GM21390 (cell line): ENCODE data around the gene RNF115.
"Not testable (repeated sequence)": the region's sequence is repeated elsewhere in the genome, so short reads cannot be mapped to it uniquely, and the experiment has no call there.

ENCODE experiments used
- ATAC-seq: cut with Tn5 transposase; IDR thresholded peaks from one replicate; pipeline ENCODE4 v1.9.1; 2021; ENCODE audit not compliant: unreplicated experiment

The RNF115 gene

GRCh38 chr1:145782272-145783099 lies 41.4 kb downstream of the RNF115 start:
- ATAC-seq = no peak

- no peak for ATAC-seq
Measured at GRCh38 chr1:145778146-145778540, 45.8 kb downstream of the RNF115 start.

GRCh38 chr1:145777357-145778145 lies 46.3 kb downstream of the RNF115 start:
- ATAC-seq = no peak

- ATAC-seq = no peak
Measured at GRCh38 chr1:145773423-145773822, 50.5 kb downstream of the RNF115 start.

GRCh38 chr1:145771056-145771455 lies 52.8 kb downstream of the RNF115 start:
- no peak for ATAC-seq

- ATAC-seq = not testable (repeated sequence)
Measured at GRCh38 chr1:145768004-145768403, 55.9 kb downstream of the RNF115 start.

GRCh38 chr1:145766926-145767325 lies 57.0 kb downstream of the RNF115 start:
- not testable (repeated sequence) for ATAC-seq

GRCh38 chr1:145765585-145766360 lies 58.1 kb downstream of the RNF115 start:
- ATAC-seq = not testable (repeated sequence)

GRCh38 chr1:145765127-145765526 lies 58.8 kb downstream of the RNF115 start:
- not testable (repeated sequence) for ATAC-seq

- not testable (repeated sequence) for ATAC-seq
Measured at GRCh38 chr1:145764231-145764940, 59.5 kb downstream of the RNF115 start.

- not testable (repeated sequence) for ATAC-seq
Measured at GRCh38 chr1:145762001-145762400, 61.9 kb downstream of the RNF115 start.

GRCh38 chr1:145761498-145761897 lies 62.4 kb downstream of the RNF115 start:
- not testable (repeated sequence) for ATAC-seq

- not testable (repeated sequence) for ATAC-seq
Measured at GRCh38 chr1:145760395-145760949, 63.4 kb downstream of the RNF115 start.

- ATAC-seq = no peak
Measured at GRCh38 chr1:145759721-145760120, 64.2 kb downstream of the RNF115 start.

GRCh38 chr1:145758575-145758974 lies 65.3 kb downstream of the RNF115 start:
- no peak for ATAC-seq

GRCh38 chr1:145758116-145758515 lies 65.8 kb downstream of the RNF115 start:
- ATAC-seq = no peak

GRCh38 chr1:145757420-145757819 lies 66.5 kb downstream of the RNF115 start:
- ATAC-seq = no peak

- no peak for ATAC-seq
Measured at GRCh38 chr1:145751491-145752037, 72.3 kb downstream of the RNF115 start.

GRCh38 chr1:145750426-145750825 lies 73.5 kb downstream of the RNF115 start:
- no peak for ATAC-seq
